ENCODE results near the gene OOSP4B.

DNA sequence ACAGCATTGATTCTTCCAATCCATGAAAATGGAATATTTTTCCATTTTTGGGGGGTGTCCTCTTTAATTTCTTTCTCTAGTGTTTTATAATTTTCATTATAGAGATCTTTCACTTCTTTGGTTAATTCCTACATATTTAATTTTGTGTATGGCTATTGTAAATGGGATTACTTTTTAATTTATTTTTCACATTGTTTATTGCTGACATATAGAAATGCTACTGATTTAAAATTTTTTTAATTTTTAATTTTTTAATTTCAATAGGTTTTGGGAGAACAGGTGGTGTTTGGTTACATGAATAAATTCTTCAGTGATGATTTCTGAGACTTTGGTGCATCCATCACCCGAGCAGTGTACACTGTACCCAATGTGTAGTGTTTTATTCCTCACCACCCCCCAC lies 26.6 kb upstream of the OOSP4B start:
- TF ChIP-seq, protein P1, sequence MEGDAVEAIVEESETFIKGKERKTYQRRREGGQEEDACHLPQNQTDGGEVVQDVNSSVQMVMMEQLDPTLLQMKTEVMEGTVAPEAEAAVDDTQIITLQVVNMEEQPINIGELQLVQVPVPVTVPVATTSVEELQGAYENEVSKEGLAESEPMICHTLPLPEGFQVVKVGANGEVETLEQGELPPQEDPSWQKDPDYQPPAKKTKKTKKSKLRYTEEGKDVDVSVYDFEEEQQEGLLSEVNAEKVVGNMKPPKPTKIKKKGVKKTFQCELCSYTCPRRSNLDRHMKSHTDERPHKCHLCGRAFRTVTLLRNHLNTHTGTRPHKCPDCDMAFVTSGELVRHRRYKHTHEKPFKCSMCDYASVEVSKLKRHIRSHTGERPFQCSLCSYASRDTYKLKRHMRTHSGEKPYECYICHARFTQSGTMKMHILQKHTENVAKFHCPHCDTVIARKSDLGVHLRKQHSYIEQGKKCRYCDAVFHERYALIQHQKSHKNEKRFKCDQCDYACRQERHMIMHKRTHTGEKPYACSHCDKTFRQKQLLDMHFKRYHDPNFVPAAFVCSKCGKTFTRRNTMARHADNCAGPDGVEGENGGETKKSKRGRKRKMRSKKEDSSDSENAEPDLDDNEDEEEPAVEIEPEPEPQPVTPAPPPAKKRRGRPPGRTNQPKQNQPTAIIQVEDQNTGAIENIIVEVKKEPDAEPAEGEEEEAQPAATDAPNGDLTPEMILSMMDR (IDR thresholded peaks at IDR 0.05): no peak
- TF ChIP-seq POLR2A (IDR thresholded peaks at IDR 0.05): no peak

All from breast epithelium (tissue), 3 donors.